ENCODE measurements around the gene APOF. TPM values are rescaled to one million over a fixed set of nuclear protein-coding genes. Genes with fewer than 3 reads are reported as not detected.
"Not testable (repeated sequence)": the region's sequence is repeated elsewhere in the genome, so short reads cannot be mapped to it uniquely, and the experiment has no call there.

APOF gene
- total RNA-seq, 1 experiment from 2014 or later: not detected

GRCh38 chr12:56324206-56324605 lies 38.5 kb downstream of the APOF start:
- WGBS (ENCODE audit: extremely low coverage, insufficient read length, low lambda C conversion rate): no CpG with 5 or more reads among the region's 6 CpGs
- no peak overlapping the region for H3K27ac ChIP-seq (ENCODE audit: insufficient read length, low read depth, low read length)
- no peak overlapping the region for H3K56ac ChIP-seq (ENCODE audit: insufficient read length, low read depth, low read length)
- no peak overlapping the region for H2AK5ac ChIP-seq (ENCODE audit: insufficient read length, low read length)
- no peak overlapping the region for H3K4me2 ChIP-seq (ENCODE audit: insufficient read depth, insufficient read length, low read length)
- H3K27me3 Mint-ChIP-seq (ENCODE audit: low read depth): no peaks in the 10 kb centered on the region
- no peak overlapping the region for H2BK120ac ChIP-seq (ENCODE audit: low read depth, low read length, poor library complexity, severe bottlenecking)
- H4K20me1 ChIP-seq (ENCODE audit: control insufficient read depth, insufficient read depth, insufficient read length): no peaks in the 10 kb centered on the region
- no peak overlapping the region for H3K18ac ChIP-seq (ENCODE audit: insufficient read length, low read depth, low read length)
- no peak for TF ChIP-seq CTCF (conservative IDR thresholded peaks at IDR 0.05)
- H3K4ac ChIP-seq (ENCODE audit: low read depth, low read length): no peak overlapping the region
- no peak overlapping the region for H2AFZ ChIP-seq (ENCODE audit: low read length)
- no peak overlapping the region for H4K8ac ChIP-seq (replicated peaks; ENCODE audit: insufficient read length, low read depth, low read length)
- H3K4me1 ChIP-seq (ENCODE audit: insufficient read depth, low read length): no peaks in the 10 kb centered on the region
- H3K4me1 Mint-ChIP-seq: no peaks in the 10 kb centered on the region
- no peaks in the 10 kb centered on the region for H3K9me3 ChIP-seq (ENCODE audit: control insufficient read depth, low read depth, low read length)
- H3K9me3 Mint-ChIP-seq: no peaks in the 10 kb centered on the region
- H3K36me3 Mint-ChIP-seq (ENCODE audit: insufficient read depth in 1 of 3, low read depth in 3 of 3): peaks cover 6 to 57% (median 43%) of the 10 kb centered on the region in 3 experiments; a peak in 6 of 7 replicates
- no peak overlapping the region for H4K91ac ChIP-seq (ENCODE audit: insufficient read length, low read depth, low read length)
- no peaks in the 10 kb centered on the region for H3K27me3 ChIP-seq (ENCODE audit: insufficient read depth, low read length)
- H4K5ac ChIP-seq (ENCODE audit: insufficient read length, low read depth, low read length): no peak overlapping the region
- no peak overlapping the region for H3K9ac ChIP-seq (ENCODE audit: extremely low read depth, insufficient read length, low read length)
- no peaks in the 10 kb centered on the region for H3K79me1 ChIP-seq (ENCODE audit: insufficient read depth, low read depth, low read length, poor library complexity, severe bottlenecking)
- H3K23me2 ChIP-seq (ENCODE audit: insufficient read length, low read depth, low read length, poor library complexity, severe bottlenecking): no peaks in the 10 kb centered on the region
- H3T11ph ChIP-seq (ENCODE audit: low read length): no peak overlapping the region
- no peak overlapping the region for H3K23ac ChIP-seq (ENCODE audit: insufficient read length, low read depth, low read length)
- H3K4me3 Mint-ChIP-seq: no peak overlapping the region
- H2BK5ac ChIP-seq (ENCODE audit: insufficient read length, low read length): no peak overlapping the region
- H3K14ac ChIP-seq (ENCODE audit: insufficient read depth, low read length): no peak overlapping the region
- no peak overlapping the region for H2BK15ac ChIP-seq (ENCODE audit: low read depth, low read length)
- no peak for DNase-seq
- no peak overlapping the region for H3K27ac Mint-ChIP-seq
- H2BK12ac ChIP-seq (ENCODE audit: insufficient read length, low read depth, low read length): no peak overlapping the region
- H2BK20ac ChIP-seq (ENCODE audit: low read depth, low read length, poor library complexity, severe bottlenecking): no peak overlapping the region
- no peaks in the 10 kb centered on the region for H3K79me2 ChIP-seq (ENCODE audit: insufficient read depth, low read length)

- WGBS (ENCODE audit: extremely low coverage, insufficient read length, low lambda C conversion rate): no CpG with 5 or more reads among the region's 8 CpGs
- not testable (repeated sequence) for H3K9ac ChIP-seq (ENCODE audit: extremely low read depth, insufficient read length, low read length); H3K14ac ChIP-seq (ENCODE audit: insufficient read depth, low read length); H2BK120ac ChIP-seq (ENCODE audit: low read depth, low read length, poor library complexity, severe bottlenecking); H2AFZ ChIP-seq (ENCODE audit: low read length); H3K27me3 Mint-ChIP-seq (ENCODE audit: low read depth); H2BK5ac ChIP-seq (ENCODE audit: insufficient read length, low read length); H3K4me2 ChIP-seq (ENCODE audit: insufficient read depth, insufficient read length, low read length); H3K4me1 ChIP-seq (ENCODE audit: insufficient read depth, low read length); H3K23me2 ChIP-seq (ENCODE audit: insufficient read length, low read depth, low read length, poor library complexity, severe bottlenecking); H3K4me3 Mint-ChIP-seq; H3K23ac ChIP-seq (ENCODE audit: insufficient read length, low read depth, low read length); H3K79me1 ChIP-seq (ENCODE audit: insufficient read depth, low read depth, low read length, poor library complexity, severe bottlenecking); H3K18ac ChIP-seq (ENCODE audit: insufficient read length, low read depth, low read length); H4K91ac ChIP-seq (ENCODE audit: insufficient read length, low read depth, low read length); H4K5ac ChIP-seq (ENCODE audit: insufficient read length, low read depth, low read length); H4K8ac ChIP-seq (replicated peaks; ENCODE audit: insufficient read length, low read depth, low read length); H2BK12ac ChIP-seq (ENCODE audit: insufficient read length, low read depth, low read length); H3K27ac ChIP-seq (ENCODE audit: insufficient read length, low read depth, low read length); H3K79me2 ChIP-seq (ENCODE audit: insufficient read depth, low read length); H3K27me3 ChIP-seq (ENCODE audit: insufficient read depth, low read length); H2BK15ac ChIP-seq (ENCODE audit: low read depth, low read length); H3T11ph ChIP-seq (ENCODE audit: low read length); H3K56ac ChIP-seq (ENCODE audit: insufficient read length, low read depth, low read length); H3K9me3 ChIP-seq (ENCODE audit: control insufficient read depth, low read depth, low read length); H3K4ac ChIP-seq (ENCODE audit: low read depth, low read length); H3K4me1 Mint-ChIP-seq; H3K27ac Mint-ChIP-seq; H4K20me1 ChIP-seq (ENCODE audit: control insufficient read depth, insufficient read depth, insufficient read length); H3K9me3 Mint-ChIP-seq; DNase-seq; H2AK5ac ChIP-seq (ENCODE audit: insufficient read length, low read length); H2BK20ac ChIP-seq (ENCODE audit: low read depth, low read length, poor library complexity, severe bottlenecking)
- H3K36me3 Mint-ChIP-seq (ENCODE audit: insufficient read depth in 1 of 3, low read depth in 3 of 3): peaks cover 6 to 48% (median 39%) of the 10 kb centered on the region in 3 experiments; a peak in 6 of 7 replicates
Observed at GRCh38 chr12:56321610-56322009, 41.0 kb downstream of the APOF start.
